ENCODE measurements around the gene LUZP1. TPM values are rescaled to one million over a fixed set of nuclear protein-coding genes. Genes with fewer than 3 reads are reported as not detected.

LUZP1 gene
- total RNA-seq, 1 experiment from 2014 or later = 22.4 TPM

GRCh38 chr1:23108918-23109533 is 59.6 kb downstream of the LUZP1 start (continued):
- TF ChIP-seq REST (IDR thresholded peaks at IDR 0.05; ENCODE audit: low read depth) (no peak), CBX3 (IDR thresholded peaks at IDR 0.05; ENCODE audit: low read depth) (peak; percentile 80), EGR1 (IDR thresholded peaks at IDR 0.05; ENCODE audit: low read depth) (no peak)

GRCh38 chr1:23103001-23103889 is 65.4 kb downstream of the LUZP1 start:
- H3K27ac ChIP-seq (ENCODE audit: low read depth, low read length) = peak overlapping the region; percentile 13; the same call in 1 of the 2 replicates
- peaks cover 4% of the 10 kb centered on the region; the same call in 1 of the 2 replicates for H3K79me2 ChIP-seq (ENCODE audit: insufficient read depth, low read length)
- H3K9me2 ChIP-seq (ENCODE audit: insufficient read depth) = no peaks in the 10 kb centered on the region
- ChIA-PET RAD21 (ENCODE audit: low non-redundant PET in 1 of 2, low total read pairs in 2 of 2, uncharacterized antibody in 2 of 2, unreplicated experiment in 2 of 2) (interaction anchor here (0.6 to 1.7 kb wide), 4 partner anchors 10 to 81 kb away, joined by 3 to 5 read pairs (median 4); partner anchors contain the start of gene LUZP1 (in 1 of the 2)), POLR2A (interaction anchor here (0.6 to 2.0 kb wide), 6 partner anchors 64 to 688 kb away, joined by 3 to 5 read pairs (median 4); no protein-coding TSS in a partner anchor), CTCF (interaction anchor here (1.0 to 1.8 kb wide), 5 partner anchors 76 to 114 kb away, joined by 3 to 27 read pairs (median 4); partner anchors contain the start of gene HTR1D)
- no peaks in the 10 kb centered on the region for H3K9me3 ChIP-seq (ENCODE audit: control insufficient read depth in 1 of 2, insufficient read depth in 1 of 2, low read depth in 1 of 2, low read length in 2 of 2)
- H3K4me3 ChIP-seq (replicated peaks in 1 of 2; ENCODE audit: low read depth in 1 of 2, low read length in 2 of 2) = peak overlapping the region in 1 of 2 experiments; percentile 5; a peak in 1 of 4 replicates
- peak; percentile 49 for ATAC-seq
- H2AFZ ChIP-seq (ENCODE audit: low read depth, low read length, poor library complexity, severe bottlenecking) = no peak overlapping the region
- H3K36me3 ChIP-seq (ENCODE audit: control insufficient read depth in 1 of 2, insufficient read depth in 2 of 2, low read length in 2 of 2) = peaks cover 0 to 5% of the 10 kb centered on the region in 2 experiments; a peak in 2 of 4 replicates
- H3K27me3 ChIP-seq (ENCODE audit: insufficient read depth, low read length) = no peaks in the 10 kb centered on the region
- H3K9ac ChIP-seq (ENCODE audit: low read length) = peak overlapping the region; percentile 18
- H4K20me1 ChIP-seq (ENCODE audit: insufficient read depth) = no peaks in the 10 kb centered on the region
- peak overlapping the region; percentile 63 for H3K4me2 ChIP-seq (ENCODE audit: low read length)
- H3K4me1 ChIP-seq (ENCODE audit: control insufficient read depth in 1 of 2, insufficient read depth in 2 of 2, low read length in 2 of 2) = peaks cover 32 to 54% of the 10 kb centered on the region in 2 experiments
- intact Hi-C loops (cut with micrococcal nuclease) = loop anchor here (5.0 to 10.0 kb wide), 2 partner anchors 64 to 172 kb away; partner anchors contain the start of gene LUZP1
- peak; percentile 31 for DNase-seq (ENCODE audit: low read depth, low spot score)
- no TSS peak for BruUV-seq (replicated peaks)
- TF ChIP-seq FOSL1 (IDR thresholded peaks at IDR 0.05; ENCODE audit: low read depth) (peak; percentile 47; the same call in 1 of the 2 replicates), MAX (IDR thresholded peaks at IDR 0.05) (peak; percentile 19; the same call in 1 of the 2 replicates), EZH2phosphoT487 (IDR thresholded peaks at IDR 0.05; ENCODE audit: borderline replicate concordance) (no peak), EGR1 (IDR thresholded peaks at IDR 0.05; ENCODE audit: low read depth) (peak; percentile 77), JUND (IDR thresholded peaks at IDR 0.05) (no peak), CBX3 (IDR thresholded peaks at IDR 0.05; ENCODE audit: low read depth) (no peak), EZH2 (IDR thresholded peaks at IDR 0.05) (no peak), ZFX (IDR thresholded peaks at IDR 0.05) (no peak), ELF1 (IDR thresholded peaks at IDR 0.05; ENCODE audit: borderline replicate concordance, low read depth) (no peak), ATF3 (IDR thresholded peaks at IDR 0.05) (no peak), SP1 (IDR thresholded peaks at IDR 0.05; ENCODE audit: low read depth) (peak; percentile 47; the same call in 1 of the 2 replicates), CTCF (IDR thresholded peaks at IDR 0.05 in 2 of 3, conservative IDR thresholded peaks at IDR 0.05 in 1 of 3; ENCODE audit: borderline replicate concordance in 1 of 3, insufficient read depth in 1 of 3, low read depth in 2 of 3, low read length in 2 of 3) (no peak), ZNF274 (IDR thresholded peaks at IDR 0.05; ENCODE audit: low read depth, low read length) (no peak), POLR2AphosphoS5 (IDR thresholded peaks at IDR 0.05; ENCODE audit: low read depth, low read length) (no peak)
